Measurements from ENCODE around the gene DCAF6. TPM values are rescaled to one million over a fixed set of nuclear protein-coding genes. Genes with fewer than 3 reads are reported as not detected.

DCAF6 gene
- total RNA-seq, 2 experiments from 2014 or later, result 23.2 to 30.6 TPM

- Histone ChIP-seq H3K9me3 (ENCODE audit: low read length) (no peaks in the 10 kb centered on the region; the same call in 1 of the 2 replicates), H3K27ac (ENCODE audit: low read depth, low read length, poor library complexity, severe bottlenecking) (no peak overlapping the region), H3K4me2 (ENCODE audit: low read length) (no peak overlapping the region), H3K4me3 (ENCODE audit: low read depth, low read length, poor library complexity, severe bottlenecking) (no peak overlapping the region), H2AFZ (ENCODE audit: low read length) (no peak overlapping the region), H3K9me2 (ENCODE audit: insufficient read depth, low read length) (no peaks in the 10 kb centered on the region), H3K4me1 (ENCODE audit: insufficient read depth, low read length, poor library complexity, severe bottlenecking) (no peaks in the 10 kb centered on the region), H3K36me3 (ENCODE audit: insufficient read depth, low read length) (peaks cover 48% of the 10 kb centered on the region), H4K20me1 (ENCODE audit: insufficient read depth, low read length) (no peaks in the 10 kb centered on the region), H3K79me2 (ENCODE audit: insufficient read depth, low read depth, low read length) (no peaks in the 10 kb centered on the region)
- BruUV-seq (replicated peaks), result no TSS peak
- CTCF ChIA-PET (ENCODE audit: unreplicated experiment), result no interaction called here
- TF ChIP-seq CTCF (conservative IDR thresholded peaks at IDR 0.05; ENCODE audit: low read length), result no peak
- no peak for TF ChIP-seq EZH2phosphoT487 (IDR thresholded peaks at IDR 0.05; ENCODE audit: borderline replicate concordance, low read depth, low read length)
- no peak for DNase-seq (ENCODE audit: low spot score)
- POLR2A ChIA-PET, result interaction anchor here (0.6 to 1.5 kb wide), 2 partner anchors 9 to 65 kb away, joined by 3 read pairs; no protein-coding TSS in a partner anchor
- intact Hi-C loops (cut with micrococcal nuclease; ENCODE audit: unreplicated experiment), result no loop called here
Observed at GRCh38 chr1:168045311-168045710, 108.8 kb downstream of the DCAF6 start.

GRCh38 chr1:168050307-168050706 lies 113.8 kb downstream of the DCAF6 start:
- intact Hi-C loops (cut with micrococcal nuclease; ENCODE audit: unreplicated experiment), result no loop called here
- H3K27ac ChIP-seq (ENCODE audit: low read depth, low read length, poor library complexity, severe bottlenecking), result no peak overlapping the region
- CTCF ChIA-PET (ENCODE audit: unreplicated experiment), result no interaction called here
- peaks cover 18% of the 10 kb centered on the region for H3K36me3 ChIP-seq (ENCODE audit: insufficient read depth, low read length)
- peaks cover 5% of the 10 kb centered on the region for H3K4me1 ChIP-seq (ENCODE audit: insufficient read depth, low read length, poor library complexity, severe bottlenecking)
- no peak overlapping the region for H3K4me3 ChIP-seq (ENCODE audit: low read depth, low read length, poor library complexity, severe bottlenecking)
- TF ChIP-seq EZH2phosphoT487 (IDR thresholded peaks at IDR 0.05; ENCODE audit: borderline replicate concordance, low read depth, low read length), result no peak
- no peak for TF ChIP-seq CTCF (conservative IDR thresholded peaks at IDR 0.05; ENCODE audit: low read length)
- no peak overlapping the region for H2AFZ ChIP-seq (ENCODE audit: low read length)
- POLR2A ChIA-PET, result interaction anchor here (0.7 kb wide), 1 partner anchor 290 kb away, joined by 5 read pairs; no protein-coding TSS in a partner anchor
- BruUV-seq (replicated peaks), result no TSS peak
- H3K9me2 ChIP-seq (ENCODE audit: insufficient read depth, low read length), result no peaks in the 10 kb centered on the region
- no peak for DNase-seq (ENCODE audit: low spot score)
- no peaks in the 10 kb centered on the region for H3K9me3 ChIP-seq (ENCODE audit: low read length)
- H3K4me2 ChIP-seq (ENCODE audit: low read length), result no peak overlapping the region
- no peaks in the 10 kb centered on the region for H4K20me1 ChIP-seq (ENCODE audit: insufficient read depth, low read length)
- H3K79me2 ChIP-seq (ENCODE audit: insufficient read depth, low read depth, low read length), result no peaks in the 10 kb centered on the region

GRCh38 chr1:168050880-168051279 lies 114.4 kb downstream of the DCAF6 start:
- POLR2A ChIA-PET, result interaction anchor here (0.5 kb wide), 1 partner anchor 153 kb away, joined by 3 read pairs; no protein-coding TSS in a partner anchor
- BruUV-seq (replicated peaks), result no TSS peak
- CTCF ChIA-PET (ENCODE audit: unreplicated experiment), result no interaction called here

More at GRCh38 chr1:168050880-168051279, 114.4 kb downstream of the DCAF6 start:
- intact Hi-C loops (cut with micrococcal nuclease; ENCODE audit: unreplicated experiment), result no loop called here
- no peak for TF ChIP-seq CTCF (conservative IDR thresholded peaks at IDR 0.05; ENCODE audit: low read length)
- H3K9me3 ChIP-seq (ENCODE audit: low read length), result no peaks in the 10 kb centered on the region
- no peak overlapping the region for H3K4me2 ChIP-seq (ENCODE audit: low read length)
- no peaks in the 10 kb centered on the region for H3K79me2 ChIP-seq (ENCODE audit: insufficient read depth, low read depth, low read length)
- peaks cover 12% of the 10 kb centered on the region for H3K36me3 ChIP-seq (ENCODE audit: insufficient read depth, low read length)
- peaks cover 5% of the 10 kb centered on the region for H3K4me1 ChIP-seq (ENCODE audit: insufficient read depth, low read length, poor library complexity, severe bottlenecking)
- no peak overlapping the region for H3K27ac ChIP-seq (ENCODE audit: low read depth, low read length, poor library complexity, severe bottlenecking)
- DNase-seq (ENCODE audit: low spot score), result no peak
- H3K9me2 ChIP-seq (ENCODE audit: insufficient read depth, low read length), result no peaks in the 10 kb centered on the region
- H2AFZ ChIP-seq (ENCODE audit: low read length), result no peak overlapping the region
- no peak overlapping the region for H3K4me3 ChIP-seq (ENCODE audit: low read depth, low read length, poor library complexity, severe bottlenecking)
- H4K20me1 ChIP-seq (ENCODE audit: insufficient read depth, low read length), result no peaks in the 10 kb centered on the region
